Endothelial cell of umbilical vein (primary cell): ENCODE data around the gene TADA2B.

Experiments
- EZH2 ChIP-seq: IDR thresholded peaks from 2 replicates; pipeline ENCODE4 v1.6.1; 2012; ENCODE audit warnings: borderline replicate concordance, low read depth, mild to moderate bottlenecking, moderate library complexity, low read length, inconsistent platforms; ENCODE audit not compliant: severe bottlenecking
- FOS ChIP-seq: IDR thresholded peaks from 2 replicates; pipeline ENCODE4 v1.6.1; 2011; ENCODE audit warnings: mild to moderate bottlenecking, low read length, moderate library complexity, borderline replicate concordance; ENCODE audit not compliant: insufficient read depth
- GATA2 ChIP-seq: IDR thresholded peaks from 2 replicates; pipeline ENCODE4 v1.7.0; 2011; ENCODE audit warnings: low read depth, mild to moderate bottlenecking, moderate library complexity, mixed read lengths, low read length; ENCODE audit not compliant: insufficient read length, insufficient read depth
- JUN ChIP-seq: IDR thresholded peaks from 2 replicates; pipeline ENCODE4 v1.6.1; 2011; ENCODE audit warnings: borderline replicate concordance, low read depth; ENCODE audit not compliant: insufficient read length, insufficient read depth
- POLR2A ChIP-seq: IDR thresholded peaks from 2 replicates; pipeline ENCODE4 v1.6.1; 2012; ENCODE audit warnings: low read depth, mild to moderate bottlenecking, control low read depth, low read length
- POLR2AphosphoS5 ChIP-seq: IDR thresholded peaks from 2 replicates; pipeline ENCODE4 v1.6.1; 2012; ENCODE audit warnings: low read depth, mild to moderate bottlenecking, control low read depth, low read length, moderate library complexity; ENCODE audit not compliant: insufficient read depth
- TF ChIP-seq, protein P1 (sequence below), 2 donors: IDR thresholded peaks; 1 replicate in 1 of 2; 2 replicates in 1 of 2; pipeline ENCODE4 v1.5.1; 2011; ENCODE audit warnings: low read length in 2 of 2, mild to moderate bottlenecking in 2 of 2, moderate library complexity in 2 of 2, control low read depth in 1 of 2, inconsistent platforms in 1 of 2, low read depth in 1 of 2; ENCODE audit not compliant: insufficient read depth in 1 of 2; ENCODE audit errors: extremely low read depth in 1 of 2
- TF ChIP-seq, protein P2 (sequence below): IDR thresholded peaks from 2 replicates; pipeline ENCODE4 v1.6.1; 2011; ENCODE audit not compliant: insufficient read depth, insufficient read length

DNA sequence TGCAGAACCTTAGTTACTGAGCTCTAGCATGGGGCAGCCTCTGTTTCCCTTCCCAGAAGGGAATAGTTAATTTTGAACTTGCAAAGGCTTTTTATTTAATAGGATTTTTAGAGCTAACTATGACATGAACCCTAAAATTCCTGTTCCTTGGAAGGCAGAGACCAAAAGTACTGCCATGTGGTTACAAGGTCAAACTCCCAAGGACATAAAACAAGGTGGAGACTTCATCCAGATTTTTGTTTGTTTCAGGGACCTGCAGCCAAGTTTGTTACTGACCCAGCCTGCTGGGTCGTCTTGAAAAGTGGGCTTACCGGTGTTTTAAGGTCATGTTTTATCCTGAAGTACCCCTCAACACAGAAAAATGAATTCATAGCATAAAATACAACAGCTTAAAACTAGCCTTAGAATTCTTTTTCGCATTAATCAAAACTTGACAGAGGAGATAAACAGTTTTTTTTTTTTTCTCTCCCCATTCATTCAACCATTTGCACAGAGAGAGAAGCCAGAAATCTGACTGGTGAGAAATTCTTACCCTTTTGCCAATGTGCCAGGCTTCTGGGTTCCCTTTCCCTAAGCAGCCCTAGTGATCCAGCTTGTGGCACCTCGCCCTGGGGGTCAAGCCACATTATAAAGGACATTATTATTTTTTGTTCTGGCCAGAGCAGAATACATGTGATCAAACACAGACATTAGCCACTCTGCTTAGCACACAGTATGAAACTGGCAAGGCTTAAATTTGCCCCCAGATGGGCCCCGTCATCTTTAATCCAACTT is 46.2 kb downstream of the TADA2B start:
- TF ChIP-seq, protein P1, sequence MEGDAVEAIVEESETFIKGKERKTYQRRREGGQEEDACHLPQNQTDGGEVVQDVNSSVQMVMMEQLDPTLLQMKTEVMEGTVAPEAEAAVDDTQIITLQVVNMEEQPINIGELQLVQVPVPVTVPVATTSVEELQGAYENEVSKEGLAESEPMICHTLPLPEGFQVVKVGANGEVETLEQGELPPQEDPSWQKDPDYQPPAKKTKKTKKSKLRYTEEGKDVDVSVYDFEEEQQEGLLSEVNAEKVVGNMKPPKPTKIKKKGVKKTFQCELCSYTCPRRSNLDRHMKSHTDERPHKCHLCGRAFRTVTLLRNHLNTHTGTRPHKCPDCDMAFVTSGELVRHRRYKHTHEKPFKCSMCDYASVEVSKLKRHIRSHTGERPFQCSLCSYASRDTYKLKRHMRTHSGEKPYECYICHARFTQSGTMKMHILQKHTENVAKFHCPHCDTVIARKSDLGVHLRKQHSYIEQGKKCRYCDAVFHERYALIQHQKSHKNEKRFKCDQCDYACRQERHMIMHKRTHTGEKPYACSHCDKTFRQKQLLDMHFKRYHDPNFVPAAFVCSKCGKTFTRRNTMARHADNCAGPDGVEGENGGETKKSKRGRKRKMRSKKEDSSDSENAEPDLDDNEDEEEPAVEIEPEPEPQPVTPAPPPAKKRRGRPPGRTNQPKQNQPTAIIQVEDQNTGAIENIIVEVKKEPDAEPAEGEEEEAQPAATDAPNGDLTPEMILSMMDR (IDR thresholded peaks at IDR 0.05; ENCODE audit: extremely low read depth in 1 of 2, insufficient read depth in 1 of 2, low read depth in 1 of 2, low read length in 2 of 2), result no peak
- TF ChIP-seq, protein P2, sequence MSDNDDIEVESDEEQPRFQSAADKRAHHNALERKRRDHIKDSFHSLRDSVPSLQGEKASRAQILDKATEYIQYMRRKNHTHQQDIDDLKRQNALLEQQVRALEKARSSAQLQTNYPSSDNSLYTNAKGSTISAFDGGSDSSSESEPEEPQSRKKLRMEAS, result no peak
- TF ChIP-seq EZH2 (no peak), POLR2A (no peak), POLR2AphosphoS5 (no peak), JUN (no peak), GATA2 (no peak), FOS (no peak)
